C4-2B (cell line): Measurements from ENCODE around the gene STX8.
"Not testable (repeated sequence)": the region's sequence is repeated elsewhere in the genome, so short reads cannot be mapped to it uniquely, and the experiment has no call there.

Experiments used
- ZFX ChIP-seq: fragments of 450-650 bp; IDR thresholded peaks from 2 replicates; pipeline ENCODE4 v1.6.1; 2017
- TF ChIP-seq, protein P1 (sequence below): fragments of 450-650 bp; conservative IDR thresholded peaks from 2 replicates; pipeline ENCODE4 v1.5.1; 2017; ENCODE audit warnings: mild to moderate bottlenecking

DNA sequence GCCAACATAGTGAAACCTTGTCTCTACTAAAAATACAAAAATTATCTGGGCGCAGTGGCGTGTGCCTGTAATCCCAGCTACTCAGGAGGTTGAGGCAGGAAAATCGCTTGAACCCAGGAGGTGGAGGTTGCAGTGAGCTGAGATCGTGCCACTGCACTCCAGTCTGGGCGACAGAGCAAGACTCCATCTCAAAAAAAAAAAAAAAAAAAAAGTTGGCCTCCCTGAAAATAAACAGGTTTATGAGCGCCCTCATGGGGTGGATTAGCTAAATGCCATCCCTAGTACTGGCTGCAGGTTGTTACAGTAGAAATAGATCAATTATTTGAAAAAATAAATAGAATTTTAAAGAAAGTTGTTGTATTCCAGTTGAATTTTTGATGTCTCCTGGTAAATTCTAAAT is 20.9 kb downstream of the STX8 start:
- TF ChIP-seq, protein P1, sequence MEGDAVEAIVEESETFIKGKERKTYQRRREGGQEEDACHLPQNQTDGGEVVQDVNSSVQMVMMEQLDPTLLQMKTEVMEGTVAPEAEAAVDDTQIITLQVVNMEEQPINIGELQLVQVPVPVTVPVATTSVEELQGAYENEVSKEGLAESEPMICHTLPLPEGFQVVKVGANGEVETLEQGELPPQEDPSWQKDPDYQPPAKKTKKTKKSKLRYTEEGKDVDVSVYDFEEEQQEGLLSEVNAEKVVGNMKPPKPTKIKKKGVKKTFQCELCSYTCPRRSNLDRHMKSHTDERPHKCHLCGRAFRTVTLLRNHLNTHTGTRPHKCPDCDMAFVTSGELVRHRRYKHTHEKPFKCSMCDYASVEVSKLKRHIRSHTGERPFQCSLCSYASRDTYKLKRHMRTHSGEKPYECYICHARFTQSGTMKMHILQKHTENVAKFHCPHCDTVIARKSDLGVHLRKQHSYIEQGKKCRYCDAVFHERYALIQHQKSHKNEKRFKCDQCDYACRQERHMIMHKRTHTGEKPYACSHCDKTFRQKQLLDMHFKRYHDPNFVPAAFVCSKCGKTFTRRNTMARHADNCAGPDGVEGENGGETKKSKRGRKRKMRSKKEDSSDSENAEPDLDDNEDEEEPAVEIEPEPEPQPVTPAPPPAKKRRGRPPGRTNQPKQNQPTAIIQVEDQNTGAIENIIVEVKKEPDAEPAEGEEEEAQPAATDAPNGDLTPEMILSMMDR, result peak; percentile 84
- TF ChIP-seq ZFX, result not testable (repeated sequence)
